KOPT-K1 (cell line): ENCODE measurements around the gene ABLIM2.

ENCODE experiments used
- H3K27ac ChIP-seq: fragments of 200-600 bp; sonication (generic); 2 replicates; pipeline ENCODE4 v1.5.1; 2016; ENCODE audit warnings: antibody characterized with exemption, mild to moderate bottlenecking, low read depth, low read length; ENCODE audit not compliant: poor library complexity, severe bottlenecking
- H3K36me3 ChIP-seq: fragments of 200-600 bp; sonication (generic); 2 replicates; pipeline ENCODE4 v1.5.1; 2017; ENCODE audit warnings: antibody characterized with exemption, mild to moderate bottlenecking, low read length, moderate library complexity; ENCODE audit not compliant: insufficient read depth
- H3K9me3 ChIP-seq: fragments of 200-600 bp; sonication (generic); 2 replicates; pipeline ENCODE4 v1.5.1; 2017; ENCODE audit warnings: antibody characterized with exemption, low read length, mild to moderate bottlenecking; ENCODE audit not compliant: insufficient read depth, poor library complexity, severe bottlenecking

ABLIM2 gene

DNA sequence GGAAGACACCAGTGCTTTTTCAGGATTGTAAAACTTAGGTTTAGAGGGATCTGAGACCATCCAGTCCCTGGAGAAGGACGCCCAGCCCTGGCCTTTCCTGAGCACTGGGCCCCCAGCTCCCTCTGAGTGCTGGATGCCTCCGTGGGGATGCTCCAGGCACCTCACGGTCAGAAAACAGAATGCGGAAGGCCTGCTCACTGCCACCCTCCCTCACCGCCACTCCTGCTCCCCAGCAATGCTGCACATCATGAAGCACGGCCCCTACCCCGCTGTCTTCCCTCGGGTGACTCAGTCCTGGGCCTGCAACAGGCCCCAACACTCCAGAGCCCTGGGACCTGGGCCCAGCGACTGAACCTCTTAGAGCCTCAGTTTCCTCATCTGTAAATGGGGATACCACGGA lies 26.2 kb downstream of the ABLIM2 start:
- Histone ChIP-seq H3K36me3 (no peaks in the 10 kb centered on the region), H3K9me3 (no peaks in the 10 kb centered on the region), H3K27ac (no peak overlapping the region)

DNA sequence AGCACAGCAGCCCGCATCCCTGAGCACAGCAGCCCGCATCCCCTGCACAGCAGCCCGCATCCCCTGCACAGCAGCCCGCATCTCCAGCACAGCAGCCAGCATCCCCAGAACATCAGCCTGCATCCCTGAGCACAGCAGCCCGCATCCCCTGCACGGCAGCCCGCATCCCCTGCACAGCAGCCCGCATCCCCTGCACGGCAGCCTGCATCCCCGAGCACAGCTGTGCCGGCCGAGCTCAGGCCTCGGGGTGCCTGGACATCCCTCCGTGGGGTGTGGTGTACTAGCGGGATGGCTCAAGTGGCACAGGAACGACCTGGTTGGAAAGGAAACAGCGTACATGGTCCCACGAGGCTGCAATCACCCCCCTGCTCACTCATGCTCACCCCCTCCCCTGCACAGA lies 26.8 kb downstream of the ABLIM2 start:
- no peak overlapping the region for H3K27ac ChIP-seq
- H3K36me3 ChIP-seq: no peaks in the 10 kb centered on the region
- no peaks in the 10 kb centered on the region for H3K9me3 ChIP-seq

DNA sequence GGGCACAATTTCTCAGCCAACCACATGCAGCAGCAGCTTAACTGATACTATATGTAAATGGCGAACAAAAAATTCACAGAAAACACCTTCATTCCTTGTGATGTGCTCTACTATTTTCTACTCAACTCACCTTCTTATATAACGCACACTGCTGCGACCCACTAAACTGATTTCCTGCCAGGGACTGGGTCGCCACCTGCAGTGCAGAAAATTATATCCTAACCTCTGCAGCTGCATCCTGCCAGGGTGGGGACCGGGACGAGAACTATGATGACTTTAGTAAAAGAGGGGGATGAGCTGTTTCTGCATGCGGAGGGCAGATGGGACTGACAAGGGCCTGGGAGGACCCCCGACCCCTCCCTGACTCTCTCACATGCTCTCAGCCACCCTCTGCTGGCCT lies 27.4 kb downstream of the ABLIM2 start:
- Histone ChIP-seq H3K9me3 (no peaks in the 10 kb centered on the region), H3K36me3 (no peaks in the 10 kb centered on the region), H3K27ac (no peak overlapping the region)

DNA sequence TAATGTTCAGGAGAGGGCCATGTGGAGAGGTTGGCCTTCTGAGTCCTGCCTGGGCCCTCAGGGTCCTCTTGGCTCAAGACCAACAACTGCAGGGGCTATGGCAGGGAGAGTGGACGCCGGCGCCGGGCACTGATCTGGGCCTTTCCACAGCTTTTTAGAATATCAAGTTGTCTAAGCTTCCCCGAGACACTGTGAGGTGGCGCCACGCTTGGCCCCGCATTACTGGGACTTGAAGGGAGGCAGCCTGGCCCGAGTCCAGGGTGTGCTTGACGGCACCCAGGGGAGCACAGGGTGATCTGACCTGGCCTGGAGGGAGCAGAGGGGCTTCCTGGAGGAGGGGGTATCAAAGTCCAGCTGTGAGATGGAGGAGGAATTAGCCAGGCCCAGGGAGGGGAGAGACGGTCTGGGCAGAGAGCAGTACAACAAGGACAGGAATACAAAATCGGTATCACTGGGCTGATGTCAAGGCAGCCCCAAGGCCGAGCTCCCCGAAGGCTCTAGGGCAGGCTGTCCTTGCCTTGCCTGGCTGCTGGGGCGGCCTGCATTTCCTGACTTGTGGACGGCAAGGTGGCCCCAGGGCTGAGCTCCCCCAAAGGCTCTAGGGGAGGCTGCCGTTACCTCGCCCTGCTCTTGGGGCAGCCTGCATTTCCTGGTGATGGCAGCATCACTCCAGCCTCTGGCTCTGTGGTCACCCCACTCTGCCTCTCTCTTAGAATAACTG lies 28.1 kb downstream of the ABLIM2 start:
- Histone ChIP-seq H3K9me3 (no peaks in the 10 kb centered on the region), H3K36me3 (no peaks in the 10 kb centered on the region), H3K27ac (no peak overlapping the region)

DNA sequence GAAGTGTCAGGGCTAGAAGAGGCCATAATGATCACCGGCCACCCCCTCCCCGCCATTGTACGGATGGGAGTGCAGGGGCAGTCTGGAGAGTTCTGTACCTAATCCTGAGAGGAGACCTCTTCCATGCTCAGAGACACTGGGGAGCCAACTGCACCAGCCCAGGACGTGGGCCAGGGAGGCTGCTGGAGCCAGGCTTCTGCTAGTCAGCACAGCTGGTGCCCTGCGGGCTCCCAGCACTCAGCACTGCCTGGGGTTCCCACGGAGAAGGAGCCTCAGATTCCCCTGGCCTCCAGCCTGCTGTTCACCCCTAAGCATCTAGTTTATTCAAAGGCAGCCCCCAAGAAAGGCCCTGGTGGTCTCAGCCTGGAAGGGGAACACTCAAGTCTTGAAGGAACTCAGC lies 28.8 kb downstream of the ABLIM2 start:
- Histone ChIP-seq H3K36me3 (no peaks in the 10 kb centered on the region), H3K27ac (no peak overlapping the region), H3K9me3 (no peaks in the 10 kb centered on the region)

DNA sequence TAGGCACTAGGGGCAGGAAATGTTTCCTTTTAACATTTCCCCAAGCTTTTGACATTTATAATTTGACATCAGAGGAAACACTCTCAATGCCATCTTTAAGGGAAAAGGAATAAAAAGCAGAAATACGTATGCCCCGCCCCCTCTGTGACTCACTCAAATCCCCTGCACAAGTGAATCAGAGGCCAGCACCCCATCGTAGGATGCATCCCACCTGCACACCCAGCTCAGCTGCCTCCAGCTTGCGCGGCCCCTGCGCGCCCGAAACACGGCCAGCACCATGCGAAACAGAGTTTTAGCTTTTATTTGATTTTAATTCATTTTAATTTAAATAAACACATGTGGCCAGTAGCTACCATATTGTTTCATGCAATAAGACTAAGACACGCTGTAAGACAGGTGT lies 29.5 kb downstream of the ABLIM2 start:
- no peak overlapping the region for H3K27ac ChIP-seq
- no peaks in the 10 kb centered on the region for H3K36me3 ChIP-seq
- no peaks in the 10 kb centered on the region for H3K9me3 ChIP-seq

DNA sequence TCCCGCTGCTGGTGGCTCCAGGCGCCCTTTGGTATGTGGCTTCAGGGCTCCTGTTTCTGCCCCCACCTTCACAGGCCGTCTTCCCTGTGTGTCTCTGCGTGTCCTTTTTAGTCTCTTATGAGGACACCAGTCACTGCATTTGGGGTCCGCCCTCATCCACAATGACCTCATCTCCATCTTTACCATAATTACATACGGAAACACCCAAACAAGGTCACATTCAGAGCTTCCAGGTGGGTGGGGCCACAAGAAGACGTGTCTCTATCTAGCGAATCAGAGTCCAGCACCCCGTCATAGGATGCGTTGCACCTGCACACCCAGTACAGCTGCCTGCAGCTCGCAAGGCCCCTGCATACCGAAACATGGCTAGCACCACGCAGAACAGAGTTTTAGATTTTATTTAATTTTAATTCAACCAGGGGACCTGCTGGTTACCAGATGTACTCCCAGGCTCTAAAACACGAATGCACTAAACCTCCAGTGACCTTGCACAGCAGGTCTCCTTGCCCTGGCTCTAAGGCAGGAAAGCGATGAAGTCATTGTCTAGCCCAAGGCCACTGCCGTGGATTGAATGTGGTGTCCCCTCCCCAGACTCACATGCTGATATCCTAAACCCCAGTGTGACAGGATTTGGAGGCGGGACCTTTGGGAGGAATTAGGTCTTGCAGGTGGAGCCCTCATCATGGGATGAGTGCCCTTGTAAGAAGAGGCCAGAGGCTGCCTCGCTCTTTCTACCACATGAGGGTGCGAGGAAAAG lies 30.3 kb downstream of the ABLIM2 start:
- Histone ChIP-seq H3K36me3 (no peaks in the 10 kb centered on the region), H3K9me3 (no peaks in the 10 kb centered on the region), H3K27ac (no peak overlapping the region)

DNA sequence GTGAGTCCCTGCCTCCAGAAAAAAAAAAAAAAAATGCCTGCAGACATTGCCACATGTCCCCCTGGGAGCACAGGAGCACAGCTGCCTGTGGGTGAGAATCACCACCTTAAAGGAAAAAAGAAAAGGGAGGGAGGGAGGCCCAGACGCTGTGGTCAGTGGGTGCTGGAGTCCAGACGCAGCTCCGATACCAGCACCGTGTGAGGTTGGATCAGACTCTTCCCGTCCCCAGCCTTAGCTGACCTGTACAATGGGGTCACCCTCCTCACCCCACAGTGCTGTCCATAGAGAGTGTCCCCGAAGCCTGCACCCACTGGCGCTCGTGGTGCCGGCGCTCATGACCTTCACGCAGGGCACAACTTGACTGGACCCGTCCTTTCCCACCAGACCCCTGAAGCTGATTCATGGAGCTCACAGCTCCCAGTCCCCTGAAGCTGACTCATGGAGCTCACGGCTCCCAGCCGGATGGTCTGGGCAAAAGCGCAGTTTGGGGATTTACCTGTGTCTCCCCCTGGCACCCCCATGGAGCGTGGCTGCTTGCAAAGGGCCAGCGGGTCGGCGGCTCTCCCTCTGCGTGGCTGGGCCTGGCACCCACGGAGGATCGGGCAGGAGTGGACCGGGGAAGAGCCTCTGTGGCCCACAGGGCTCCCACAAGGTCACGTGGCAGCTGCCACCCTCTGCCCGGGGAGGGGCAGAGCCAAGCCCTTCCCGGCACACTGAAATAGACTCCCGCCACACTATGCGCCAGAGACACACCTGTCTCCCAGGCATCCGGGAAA lies 31.4 kb downstream of the ABLIM2 start:
- H3K9me3 ChIP-seq: no peaks in the 10 kb centered on the region
- H3K36me3 ChIP-seq: no peaks in the 10 kb centered on the region
- no peak overlapping the region for H3K27ac ChIP-seq

DNA sequence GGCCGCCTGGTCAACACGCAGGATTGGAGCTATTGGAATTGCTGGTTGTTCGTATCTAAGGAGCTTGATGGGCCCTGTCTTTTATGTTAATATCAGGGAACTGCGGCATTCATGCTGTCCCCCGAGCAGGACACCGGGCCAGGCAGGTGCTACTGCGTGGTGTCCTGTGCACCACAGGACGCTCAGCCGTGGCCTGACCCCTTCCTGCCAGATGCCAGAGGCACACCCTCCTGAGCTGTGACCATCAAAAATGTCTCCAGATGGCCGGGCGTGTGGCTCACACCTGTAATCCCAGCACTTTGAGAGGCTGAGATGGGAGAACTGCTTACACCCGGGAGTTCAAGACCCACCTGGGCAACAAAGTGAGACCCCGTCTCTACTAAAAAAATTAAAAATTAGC lies 32.1 kb downstream of the ABLIM2 start:
- H3K27ac ChIP-seq: no peak overlapping the region
- H3K36me3 ChIP-seq: no peaks in the 10 kb centered on the region
- no peaks in the 10 kb centered on the region for H3K9me3 ChIP-seq

DNA sequence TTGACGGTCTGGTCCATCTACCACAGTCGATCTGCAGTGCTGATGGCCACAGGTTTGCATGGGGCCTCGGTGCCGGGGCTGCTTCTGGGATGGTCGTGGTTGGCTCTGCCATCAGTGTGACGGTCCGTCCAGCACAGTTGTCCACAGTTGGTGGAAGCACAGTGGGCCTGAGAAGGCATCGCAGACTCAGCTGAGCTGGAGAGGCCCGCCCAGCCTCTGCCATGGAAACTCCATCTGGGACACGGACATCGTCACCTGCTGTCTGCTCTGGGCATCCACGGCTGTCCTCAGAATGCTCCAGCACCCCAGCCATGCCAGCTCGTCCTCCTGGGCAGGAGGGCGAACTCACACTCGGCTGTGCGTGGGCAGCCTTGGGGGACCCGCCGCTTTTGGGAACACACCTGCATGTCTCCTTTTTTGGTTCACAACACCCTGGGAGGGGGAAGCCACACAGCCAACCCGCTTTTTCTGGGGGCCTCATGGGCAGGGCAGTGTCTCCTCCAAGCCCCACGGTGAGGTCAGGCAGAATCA lies 33.0 kb downstream of the ABLIM2 start:
- H3K27ac ChIP-seq: no peak overlapping the region
- no peaks in the 10 kb centered on the region for H3K36me3 ChIP-seq

DNA sequence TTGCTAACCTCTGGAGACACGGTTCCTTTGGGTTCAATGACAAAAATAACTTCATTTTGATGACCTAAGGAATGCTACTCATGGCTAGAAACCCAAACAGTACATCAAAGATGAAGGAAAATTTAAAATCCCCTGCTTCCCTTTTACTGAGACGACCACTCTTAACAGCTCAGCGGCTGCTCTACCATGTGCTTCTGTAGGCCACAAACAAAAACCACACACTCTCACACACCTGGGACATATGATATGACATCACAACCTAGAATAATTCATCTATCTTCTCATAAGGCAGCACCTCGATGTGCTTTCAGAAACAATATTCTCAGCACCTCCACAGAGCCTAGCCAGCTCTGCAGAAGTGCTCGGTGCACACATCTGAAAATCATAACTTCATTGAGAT lies 34.7 kb downstream of the ABLIM2 start:
- no peaks in the 10 kb centered on the region for H3K9me3 ChIP-seq
- H3K27ac ChIP-seq: no peak overlapping the region
- no peaks in the 10 kb centered on the region for H3K36me3 ChIP-seq

More for the DNA sequence above, 33.0 kb downstream of the ABLIM2 start:
- H3K9me3 ChIP-seq: no peaks in the 10 kb centered on the region

DNA sequence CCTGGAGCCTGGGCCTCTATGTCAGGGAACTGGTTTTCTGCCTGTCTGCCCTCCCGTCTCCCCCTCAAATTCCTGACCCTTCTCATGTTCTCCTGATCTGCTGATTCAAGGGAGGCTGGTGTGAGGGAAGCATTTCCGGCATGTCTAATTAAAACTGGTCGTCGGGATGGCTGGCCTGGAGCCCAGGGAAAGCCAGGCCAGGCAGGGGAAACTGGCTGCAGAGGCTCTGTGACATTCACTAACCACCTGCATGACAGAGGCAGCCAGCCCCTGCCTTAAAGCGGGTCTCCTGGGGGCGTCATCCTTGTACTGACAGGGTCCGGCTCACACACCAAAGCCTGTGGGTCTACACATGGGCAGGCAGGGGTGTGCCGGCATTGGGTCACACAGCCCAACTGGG lies 35.2 kb downstream of the ABLIM2 start:
- Histone ChIP-seq H3K9me3 (no peaks in the 10 kb centered on the region), H3K36me3 (no peaks in the 10 kb centered on the region), H3K27ac (no peak overlapping the region)

DNA sequence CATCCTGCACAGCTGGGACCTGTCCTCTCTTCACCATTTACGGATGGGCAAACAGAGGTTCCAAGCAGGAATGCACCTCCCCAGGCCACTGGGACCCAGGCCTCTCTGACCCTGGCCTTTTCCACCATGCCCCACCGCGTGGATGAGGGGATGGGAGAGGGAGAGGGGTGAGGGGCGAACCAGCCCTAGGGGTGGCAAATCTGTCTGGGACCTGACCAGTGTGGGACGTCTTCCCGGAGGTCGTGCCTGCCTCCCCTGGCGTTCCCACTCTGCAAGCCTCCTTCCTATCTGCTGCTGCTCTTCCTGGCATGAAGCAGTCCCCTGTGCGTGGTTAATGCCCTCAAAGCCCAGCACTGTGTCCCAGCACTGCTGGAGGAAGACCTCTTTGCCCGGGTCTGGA lies 35.9 kb downstream of the ABLIM2 start:
- Histone ChIP-seq H3K36me3 (no peaks in the 10 kb centered on the region), H3K9me3 (no peaks in the 10 kb centered on the region), H3K27ac (no peak overlapping the region)

DNA sequence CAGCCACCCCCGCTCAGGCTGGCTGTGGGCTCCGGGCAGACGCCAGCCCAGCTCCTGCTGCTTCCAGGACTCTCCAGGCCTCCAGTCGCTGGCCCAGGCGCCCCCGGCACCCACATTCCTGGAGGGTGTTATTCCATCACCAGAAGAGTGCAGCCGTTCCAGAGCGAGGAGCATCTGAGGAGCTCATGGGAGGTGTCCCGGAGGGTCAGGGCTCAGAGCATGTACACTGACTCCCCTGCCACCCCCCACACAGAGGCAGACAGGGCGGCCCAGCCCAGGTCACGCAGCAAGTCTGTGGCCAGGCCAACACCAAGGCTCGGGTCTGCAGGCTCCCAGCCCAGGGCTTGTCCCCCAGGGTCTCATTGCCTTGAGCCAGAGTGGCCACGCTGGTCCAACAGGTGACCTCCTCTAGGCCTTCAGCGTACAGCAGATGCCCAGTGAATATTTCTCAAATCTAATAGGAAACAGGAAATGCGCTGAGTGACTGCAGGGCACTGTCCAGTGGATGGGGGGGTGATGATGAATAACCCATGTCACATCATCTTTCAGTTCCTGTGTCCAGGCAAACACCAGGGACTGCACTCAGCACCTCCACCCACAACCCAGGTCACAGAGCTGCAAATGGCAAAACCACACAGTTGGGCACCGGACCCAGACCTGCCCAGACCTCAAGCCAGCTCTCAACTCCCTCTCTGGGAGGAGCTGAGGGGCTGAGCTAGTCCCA lies 37.2 kb downstream of the ABLIM2 start:
- H3K36me3 ChIP-seq: no peaks in the 10 kb centered on the region
- H3K9me3 ChIP-seq: no peaks in the 10 kb centered on the region
- no peak overlapping the region for H3K27ac ChIP-seq

DNA sequence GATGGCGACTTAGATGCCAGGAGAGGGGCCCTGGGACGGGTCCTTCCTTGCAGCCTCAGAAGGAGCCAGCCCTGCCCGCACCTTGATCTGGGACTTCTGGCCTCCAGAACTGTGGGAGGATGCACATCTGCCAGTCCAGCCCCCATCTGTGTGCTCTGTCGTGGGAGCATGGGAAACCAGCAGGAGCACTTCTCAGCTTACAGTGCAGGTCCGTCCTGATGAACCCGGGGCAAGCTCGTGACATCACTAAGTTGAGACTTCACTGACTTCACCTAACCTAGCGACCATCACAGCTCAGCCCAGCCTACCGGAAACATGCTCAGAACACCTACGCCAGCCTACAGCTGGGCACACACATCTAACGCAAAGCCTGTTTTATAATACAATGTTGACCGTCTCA lies 38.1 kb downstream of the ABLIM2 start:
- no peaks in the 10 kb centered on the region for H3K36me3 ChIP-seq
- no peaks in the 10 kb centered on the region for H3K9me3 ChIP-seq

More for the DNA sequence above, 38.1 kb downstream of the ABLIM2 start:
- H3K27ac ChIP-seq: no peak overlapping the region
